Measurements from ENCODE around the gene MAL.

DNA sequence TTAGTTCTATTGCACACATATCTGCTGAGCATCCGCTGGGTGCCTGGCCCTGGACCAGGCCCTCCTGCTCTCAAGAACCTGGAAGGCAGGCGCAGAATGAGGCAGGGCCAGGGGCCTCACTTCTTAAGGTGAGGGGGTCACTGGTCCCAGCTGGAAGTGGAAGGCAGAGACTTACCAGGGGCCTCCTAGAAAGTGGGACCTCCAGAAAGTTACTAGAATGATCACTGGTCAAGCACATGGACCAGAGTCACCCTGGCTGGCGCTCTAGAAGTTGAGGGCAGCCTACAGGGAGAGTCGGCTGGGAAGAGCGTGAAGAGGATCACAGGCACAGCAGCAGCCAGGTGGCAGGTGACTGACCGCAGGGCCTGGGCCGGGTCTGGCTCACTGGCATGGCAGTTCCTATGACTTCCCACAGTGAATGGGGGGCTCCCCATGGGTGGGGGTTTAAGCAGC, 26.1 kb upstream of the MAL start:
- no peak for TF ChIP-seq POLR2A (IDR thresholded peaks at IDR 0.05; ENCODE audit: low read depth, low read length)
- no peak for TF ChIP-seq POLR2AphosphoS5 (IDR thresholded peaks at IDR 0.05; ENCODE audit: low read depth, low read length)
- no peak for TF ChIP-seq TAF1 (IDR thresholded peaks at IDR 0.05; ENCODE audit: borderline replicate concordance, low read depth, low read length)

Measured in GM12892 (cell line).